NCI-H774 (cell line): Measurements from ENCODE around the gene RNGTT.
"Not testable (repeated sequence)": the region's sequence is repeated elsewhere in the genome, so short reads cannot be mapped to it uniquely, and the experiment has no call there.

Experiments used
- DNase-seq: peaks from one replicate; lab custom pipeline; 2025; lab: John Stamatoyannopoulos, UW

Gene RNGTT

GRCh38 chr6:88963139-88964090 is at the start of gene RNGTT:
Gene RNGTT, minus strand, starts transcription at chr6:88963618. Its CDS starts 209 bp downstream, at chr6:88963409.
- DNase-seq: peak; percentile 100

- no peak for DNase-seq
Observed at GRCh38 chr6:89011436-89011835, 48.0 kb upstream of the RNGTT start.

GRCh38 chr6:89010825-89011224 is 47.4 kb upstream of the RNGTT start:
- DNase-seq: no peak

- DNase-seq: no peak
Observed at GRCh38 chr6:89009624-89010059, 46.2 kb upstream of the RNGTT start.

GRCh38 chr6:89008815-89009374 is 45.5 kb upstream of the RNGTT start:
- DNase-seq: no peak

GRCh38 chr6:89008001-89008814 is 44.8 kb upstream of the RNGTT start:
- DNase-seq: no peak

GRCh38 chr6:89007209-89008000 is 44.0 kb upstream of the RNGTT start:
- DNase-seq: peak; percentile 34

GRCh38 chr6:89002523-89002922 is 39.1 kb upstream of the RNGTT start:
- DNase-seq: no peak

GRCh38 chr6:88997327-88997726 is 33.9 kb upstream of the RNGTT start:
- DNase-seq: no peak

- DNase-seq: no peak
Observed at GRCh38 chr6:88992741-88993552, 29.5 kb upstream of the RNGTT start.

GRCh38 chr6:88989215-88989614 is 25.8 kb upstream of the RNGTT start:
- no peak for DNase-seq

GRCh38 chr6:88987922-88988321 is 24.5 kb upstream of the RNGTT start:
- DNase-seq: no peak

GRCh38 chr6:88985901-88986300 is 22.5 kb upstream of the RNGTT start:
- DNase-seq: no peak

- DNase-seq: no peak
Observed at GRCh38 chr6:88984606-88985005, 21.2 kb upstream of the RNGTT start.

- DNase-seq: no peak
Observed at GRCh38 chr6:88984152-88984551, 20.7 kb upstream of the RNGTT start.

GRCh38 chr6:88983532-88983931 is 20.1 kb upstream of the RNGTT start:
- DNase-seq: no peak

- DNase-seq: not testable (repeated sequence)
Observed at GRCh38 chr6:88983129-88983528, 19.7 kb upstream of the RNGTT start.

- DNase-seq: peak; percentile 81
Observed at GRCh38 chr6:88982720-88983119, 19.3 kb upstream of the RNGTT start.

- DNase-seq: no peak
Observed at GRCh38 chr6:88975369-88975768, 12.0 kb upstream of the RNGTT start.

- peak; percentile 50 for DNase-seq
Observed at GRCh38 chr6:88972504-88973423, 9.3 kb upstream of the RNGTT start.
